ENCODE data around the gene GPNMB. TPM values are rescaled to one million over a fixed set of nuclear protein-coding genes. Genes with fewer than 3 reads are reported as not detected.
"Not testable (repeated sequence)": the region's sequence is repeated elsewhere in the genome, so short reads cannot be mapped to it uniquely, and the experiment has no call there.

GPNMB gene
- total RNA-seq = under 1 TPM; 0.21 to 0.29 TPM

- ChIA-PET CTCF (interaction anchor here (0.8 to 1.4 kb wide), 2 partner anchors 26 to 28 kb away, joined by 3 to 4 read pairs; no protein-coding TSS in a partner anchor), POLR2A (no interaction called here)
- no peak within 1 kb of the TSS for H3K4me3 Mint-ChIP-seq
- peaks cover 3% of the 10 kb centered on the region for H3K4me1 Mint-ChIP-seq (ENCODE audit: low read depth)
- no peaks in the 10 kb centered on the region for H3K36me3 Mint-ChIP-seq (ENCODE audit: low read depth)
- H3K9me3 Mint-ChIP-seq (ENCODE audit: insufficient read depth) = no peaks in the 10 kb centered on the region
- peaks cover 55% of the 10 kb centered on the region for H3K27me3 Mint-ChIP-seq (ENCODE audit: low read depth)
- ATAC-seq = no peak
- H3K27ac Mint-ChIP-seq = no peak within 1 kb of the TSS
- DNase-seq = no peak
These were observed at the start of gene GPNMB for GRCh38 chr7:23246555-23246954. TSS of gene GPNMB (plus strand) at chr7:23246775. CDS start at chr7:23246858, 83 bp downstream.

- H3K27ac Mint-ChIP-seq; H3K9me3 Mint-ChIP-seq (ENCODE audit: insufficient read depth); H3K4me3 Mint-ChIP-seq; ATAC-seq; DNase-seq; H3K27me3 Mint-ChIP-seq (ENCODE audit: low read depth); H3K4me1 Mint-ChIP-seq (ENCODE audit: low read depth); CTCF ChIA-PET; POLR2A ChIA-PET: not testable (repeated sequence)
- peaks cover 41% of the 10 kb centered on the region for H3K36me3 Mint-ChIP-seq (ENCODE audit: low read depth)
These were observed 48.8 kb upstream of the GPNMB start for GRCh38 chr7:23197745-23198144.

- peaks cover 1% of the 10 kb centered on the region for H3K4me1 Mint-ChIP-seq (ENCODE audit: low read depth)
- H3K4me3 Mint-ChIP-seq = no peak overlapping the region
- H3K36me3 Mint-ChIP-seq (ENCODE audit: low read depth) = peaks cover 49% of the 10 kb centered on the region
- ATAC-seq = no peak
- H3K27me3 Mint-ChIP-seq (ENCODE audit: low read depth) = peaks cover 1% of the 10 kb centered on the region
- H3K9me3 Mint-ChIP-seq (ENCODE audit: insufficient read depth) = no peaks in the 10 kb centered on the region
- POLR2A ChIA-PET = no interaction called here
- no peak for DNase-seq
- CTCF ChIA-PET = no interaction called here
- H3K27ac Mint-ChIP-seq = no peak overlapping the region
These were observed 46.2 kb upstream of the GPNMB start for GRCh38 chr7:23200331-23200730.

DNA sequence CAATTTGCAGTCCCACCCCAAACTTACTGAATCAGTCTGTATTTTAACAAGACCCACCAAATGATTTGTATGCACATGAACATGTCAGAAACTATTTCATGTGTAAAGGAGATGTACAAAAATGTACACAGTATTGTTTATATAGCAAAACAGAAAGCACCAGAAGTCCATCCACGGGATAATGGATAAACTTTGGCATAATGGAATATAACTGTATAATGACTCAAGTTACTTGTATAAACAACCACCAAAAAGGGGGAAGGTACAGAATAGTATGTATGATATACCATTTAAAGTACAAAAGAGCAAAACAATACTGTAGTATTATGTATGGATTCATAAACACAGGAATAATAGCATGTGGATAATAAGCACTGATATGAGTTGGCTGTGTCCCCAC lies 42.3 kb upstream of the GPNMB start:
- DNase-seq (no peak), ATAC-seq (no peak)
- ChIA-PET CTCF (no interaction called here), POLR2A (no interaction called here)
- Mint-ChIP-seq H3K36me3 (ENCODE audit: low read depth) (peaks cover 46% of the 10 kb centered on the region), H3K27ac (no peak overlapping the region), H3K9me3 (ENCODE audit: insufficient read depth) (no peaks in the 10 kb centered on the region), H3K4me3 (no peak overlapping the region), H3K27me3 (ENCODE audit: low read depth) (peaks cover 20% of the 10 kb centered on the region), H3K4me1 (ENCODE audit: low read depth) (peaks cover 10% of the 10 kb centered on the region)

GRCh38 chr7:23205577-23205908 lies 41.0 kb upstream of the GPNMB start:
- ChIA-PET CTCF (interaction anchor here (1.0 to 1.5 kb wide), 4 partner anchors 23 to 119 kb away, joined by 3 to 4 read pairs (median 3); no protein-coding TSS in a partner anchor), POLR2A (interaction anchor here (0.8 to 1.6 kb wide), 2 partner anchors 9 to 14 kb away, joined by 3 to 4 read pairs; no protein-coding TSS in a partner anchor)
- H3K27me3 Mint-ChIP-seq (ENCODE audit: low read depth) = peaks cover 20% of the 10 kb centered on the region
- H3K9me3 Mint-ChIP-seq (ENCODE audit: insufficient read depth) = no peaks in the 10 kb centered on the region
- ATAC-seq (no peak), DNase-seq (no peak)
- peak overlapping the region; percentile 26 for H3K4me3 Mint-ChIP-seq
- peaks cover 33% of the 10 kb centered on the region for H3K36me3 Mint-ChIP-seq (ENCODE audit: low read depth)
- no peak overlapping the region for H3K27ac Mint-ChIP-seq
- peaks cover 10% of the 10 kb centered on the region for H3K4me1 Mint-ChIP-seq (ENCODE audit: low read depth)

GRCh38 chr7:23205909-23206767 lies 40.4 kb upstream of the GPNMB start:
- H3K9me3 Mint-ChIP-seq (ENCODE audit: insufficient read depth) = no peaks in the 10 kb centered on the region
- peak overlapping the region; percentile 26 for H3K4me3 Mint-ChIP-seq
- H3K27ac Mint-ChIP-seq = peak overlapping the region; percentile 36
- DNase-seq = no peak
- H3K27me3 Mint-ChIP-seq (ENCODE audit: low read depth) = peaks cover 20% of the 10 kb centered on the region
- ATAC-seq = peak; percentile 85
- ChIA-PET CTCF (interaction anchor here (0.8 to 1.5 kb wide), 6 partner anchors 21 to 120 kb away, joined by 3 to 4 read pairs (median 3); no protein-coding TSS in a partner anchor), POLR2A (interaction anchor here (0.8 to 1.6 kb wide), 2 partner anchors 8 to 14 kb away, joined by 3 to 4 read pairs; no protein-coding TSS in a partner anchor)
- peaks cover 32% of the 10 kb centered on the region for H3K36me3 Mint-ChIP-seq (ENCODE audit: low read depth)
- peaks cover 10% of the 10 kb centered on the region for H3K4me1 Mint-ChIP-seq (ENCODE audit: low read depth)

GRCh38 chr7:23207021-23207420 lies 39.6 kb upstream of the GPNMB start:
- no peak overlapping the region for H3K27ac Mint-ChIP-seq
- peaks cover 20% of the 10 kb centered on the region for H3K27me3 Mint-ChIP-seq (ENCODE audit: low read depth)
- ATAC-seq (no peak), DNase-seq (no peak)
- CTCF ChIA-PET = interaction anchor here (0.8 to 1.4 kb wide), 3 partner anchors 22 to 121 kb away, joined by 3 read pairs; no protein-coding TSS in a partner anchor
- H3K4me3 Mint-ChIP-seq = peak overlapping the region; percentile 20
- H3K4me1 Mint-ChIP-seq (ENCODE audit: low read depth) = peaks cover 10% of the 10 kb centered on the region
- peaks cover 26% of the 10 kb centered on the region for H3K36me3 Mint-ChIP-seq (ENCODE audit: low read depth)
- POLR2A ChIA-PET = no interaction called here
- H3K9me3 Mint-ChIP-seq (ENCODE audit: insufficient read depth) = no peaks in the 10 kb centered on the region

- Mint-ChIP-seq H3K27ac (no peak overlapping the region), H3K4me3 (no peak overlapping the region), H3K4me1 (ENCODE audit: low read depth) (peaks cover 10% of the 10 kb centered on the region), H3K9me3 (ENCODE audit: insufficient read depth) (no peaks in the 10 kb centered on the region), H3K36me3 (ENCODE audit: low read depth) (peaks cover 24% of the 10 kb centered on the region), H3K27me3 (ENCODE audit: low read depth) (peaks cover 26% of the 10 kb centered on the region)
- DNase-seq (no peak), ATAC-seq (no peak)
- CTCF ChIA-PET = no interaction called here
- POLR2A ChIA-PET = no interaction called here
These were observed 38.7 kb upstream of the GPNMB start for GRCh38 chr7:23207884-23208283.

- POLR2A ChIA-PET = no interaction called here
- Mint-ChIP-seq H3K4me1 (ENCODE audit: low read depth) (peaks cover 10% of the 10 kb centered on the region), H3K9me3 (ENCODE audit: insufficient read depth) (no peaks in the 10 kb centered on the region), H3K4me3 (no peak overlapping the region), H3K36me3 (ENCODE audit: low read depth) (peaks cover 20% of the 10 kb centered on the region), H3K27ac (no peak overlapping the region), H3K27me3 (ENCODE audit: low read depth) (peaks cover 26% of the 10 kb centered on the region)
- DNase-seq (no peak), ATAC-seq (no peak)
- CTCF ChIA-PET = no interaction called here
These were observed 38.3 kb upstream of the GPNMB start for GRCh38 chr7:23208316-23208715.

DNA sequence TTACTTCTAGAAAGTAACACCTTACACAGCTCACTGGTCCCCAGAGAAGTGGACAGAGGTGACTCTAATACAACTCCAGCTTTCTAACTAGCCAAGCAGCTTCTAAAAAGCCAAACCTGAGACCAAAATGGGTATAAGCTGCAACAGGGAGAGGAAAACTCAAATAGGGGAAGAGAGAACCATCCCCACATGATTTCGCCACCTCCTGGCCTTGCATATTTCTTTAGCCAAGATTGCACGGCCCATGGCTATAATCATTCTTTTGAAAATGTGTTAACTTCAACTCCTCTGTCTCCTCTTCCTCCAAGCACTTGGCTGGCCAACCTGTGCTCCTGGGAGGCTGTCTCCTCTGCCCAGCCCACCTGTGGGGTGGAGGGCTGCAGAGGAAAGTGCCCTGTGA lies 36.1 kb upstream of the GPNMB start:
- CTCF ChIA-PET = no interaction called here
- H3K27me3 Mint-ChIP-seq (ENCODE audit: low read depth) = peaks cover 25% of the 10 kb centered on the region

GRCh38 chr7:23211589-23211988 lies 35.0 kb upstream of the GPNMB start:
- Mint-ChIP-seq H3K9me3 (ENCODE audit: insufficient read depth) (no peaks in the 10 kb centered on the region), H3K4me3 (no peak overlapping the region), H3K27ac (no peak overlapping the region), H3K27me3 (ENCODE audit: low read depth) (peaks cover 19% of the 10 kb centered on the region), H3K4me1 (ENCODE audit: low read depth) (peaks cover 3% of the 10 kb centered on the region), H3K36me3 (ENCODE audit: low read depth) (peaks cover 2% of the 10 kb centered on the region)
- no peak for DNase-seq
- ChIA-PET POLR2A (interaction anchor here (0.6 kb wide), 1 partner anchor 357 kb away, joined by 3 read pairs; no protein-coding TSS in a partner anchor), CTCF (no interaction called here)
- no peak for ATAC-seq

More for the DNA sequence above, 36.1 kb upstream of the GPNMB start:
- Mint-ChIP-seq H3K9me3 (ENCODE audit: insufficient read depth) (no peaks in the 10 kb centered on the region), H3K27ac (no peak overlapping the region), H3K4me3 (no peak overlapping the region), H3K36me3 (ENCODE audit: low read depth) (peaks cover 8% of the 10 kb centered on the region), H3K4me1 (ENCODE audit: low read depth) (peaks cover 7% of the 10 kb centered on the region)
- ATAC-seq (no peak), DNase-seq (no peak)
- POLR2A ChIA-PET = no interaction called here

DNA sequence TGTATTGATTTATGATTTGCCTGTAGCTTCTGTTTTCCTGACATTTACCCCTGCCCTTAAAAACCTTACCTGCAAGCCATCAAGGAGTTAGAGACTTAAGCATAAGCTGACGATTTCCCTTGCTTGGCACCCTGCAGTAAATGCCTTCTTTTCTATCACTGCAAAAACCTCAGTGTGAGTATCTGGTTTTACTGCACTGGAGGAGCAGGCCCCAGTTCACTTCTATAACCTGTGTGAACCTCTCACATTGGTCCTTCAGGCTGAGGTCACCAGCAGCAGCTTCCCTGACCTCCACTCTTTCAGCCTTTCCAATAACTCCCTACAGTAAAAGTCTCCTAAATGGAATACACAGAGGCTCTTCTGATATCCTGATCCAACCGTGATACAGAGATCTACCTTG lies 34.2 kb upstream of the GPNMB start:
- H3K4me1 Mint-ChIP-seq (ENCODE audit: low read depth) = no peaks in the 10 kb centered on the region
- H3K9me3 Mint-ChIP-seq (ENCODE audit: insufficient read depth) = no peaks in the 10 kb centered on the region
- H3K4me3 Mint-ChIP-seq = no peak overlapping the region
- CTCF ChIA-PET = no interaction called here
- H3K36me3 Mint-ChIP-seq (ENCODE audit: low read depth) = no peaks in the 10 kb centered on the region
- peaks cover 14% of the 10 kb centered on the region for H3K27me3 Mint-ChIP-seq (ENCODE audit: low read depth)
- ATAC-seq = no peak
- POLR2A ChIA-PET = interaction anchor here (0.6 kb wide), 1 partner anchor 357 kb away, joined by 3 read pairs; no protein-coding TSS in a partner anchor
- no peak for DNase-seq
- no peak overlapping the region for H3K27ac Mint-ChIP-seq
